ENCODE results near the gene MRPL19.
A peak's percentile ranks its signal among the peaks of the same experiment; 100 is the strongest.
"Not testable (repeated sequence)": the region's sequence is repeated elsewhere in the genome, so short reads cannot be mapped to it uniquely, and the experiment has no call there.

Gene MRPL19

GRCh38 chr2:75710220-75710576 lies 63.6 kb downstream of the MRPL19 start:
- H3K79me1 ChIP-seq (ENCODE audit: low read length), result peaks cover 8% of the 10 kb centered on the region
- H3K4ac ChIP-seq (ENCODE audit: low read depth, low read length), result no peak overlapping the region
- H3K14ac ChIP-seq (ENCODE audit: low read length), result peak overlapping the region; percentile 2
- DNase-seq, result no peak
- peak overlapping the region; percentile 62 for H3K4me2 ChIP-seq (ENCODE audit: low read length)
- no peaks in the 10 kb centered on the region for H3K36me3 ChIP-seq (ENCODE audit: control insufficient read depth in 1 of 2, insufficient read depth in 2 of 2, low read length in 2 of 2)
- peak overlapping the region; percentile 6 for H3K18ac ChIP-seq (ENCODE audit: low read length)
- H3K79me2 ChIP-seq (ENCODE audit: control insufficient read depth, insufficient read depth, low read length, poor library complexity), result no peaks in the 10 kb centered on the region
- H4K91ac ChIP-seq (ENCODE audit: low read depth, low read length), result peak overlapping the region; percentile 58
- peak overlapping the region; percentile 78 for H4K8ac ChIP-seq (ENCODE audit: low read depth, low read length)
- H3K27ac ChIP-seq (ENCODE audit: low read depth, low read length), result peak overlapping the region; percentile 76
- no peak overlapping the region for H4K12ac ChIP-seq (ENCODE audit: low read depth, low read length)
- no peaks in the 10 kb centered on the region for H3K27me3 ChIP-seq (ENCODE audit: insufficient read depth, low read length)
- no peak overlapping the region for H2BK12ac ChIP-seq (ENCODE audit: low read length)
- no peak overlapping the region for H3K23ac ChIP-seq (ENCODE audit: low read length)
- peak overlapping the region; percentile 75 for H3K4me3 ChIP-seq (ENCODE audit: low read depth, low read length)
- peak overlapping the region; percentile 75 for H3K9ac ChIP-seq (ENCODE audit: low read length)
- no peaks in the 10 kb centered on the region for H3K9me3 ChIP-seq (ENCODE audit: insufficient read depth, low read depth, low read length)
- H3K4me1 ChIP-seq (ENCODE audit: control insufficient read depth in 1 of 2, insufficient read depth in 2 of 2, low read length in 2 of 2), result no peaks in the 10 kb centered on the region
- H2BK120ac ChIP-seq (ENCODE audit: insufficient read depth, low read length, poor library complexity), result peak overlapping the region; percentile 53
- WGBS (ENCODE audit: extremely low coverage, insufficient coverage, insufficient read length), result no CpG with 5 or more reads among the region's 12 CpGs
- H2BK5ac ChIP-seq (ENCODE audit: low read depth, low read length, poor library complexity), result peak overlapping the region; percentile 42
- no peak overlapping the region for H2AK5ac ChIP-seq (ENCODE audit: low read length)
- H2AFZ ChIP-seq (ENCODE audit: insufficient read depth, low read length, poor library complexity), result peak overlapping the region; percentile 37

- peak within 1 kb of the TSS; percentile 76 for H3K27ac ChIP-seq (ENCODE audit: low read depth, low read length)
- H3K4me1 ChIP-seq (ENCODE audit: control insufficient read depth in 1 of 2, insufficient read depth in 2 of 2, low read length in 2 of 2), result no peaks in the 10 kb centered on the region
- H3K27me3 ChIP-seq (ENCODE audit: insufficient read depth, low read length), result no peaks in the 10 kb centered on the region
- H3K79me1 ChIP-seq (ENCODE audit: low read length), result peaks cover 8% of the 10 kb centered on the region
- H2BK5ac ChIP-seq (ENCODE audit: low read depth, low read length, poor library complexity), result peak within 1 kb of the TSS; percentile 42
- WGBS (ENCODE audit: extremely low coverage, insufficient coverage, insufficient read length), result no CpG with 5 or more reads among the region's 66 CpGs
- H3K79me2 ChIP-seq (ENCODE audit: control insufficient read depth, insufficient read depth, low read length, poor library complexity), result no peaks in the 10 kb centered on the region
- H3K4me2 ChIP-seq (ENCODE audit: low read length), result peak within 1 kb of the TSS; percentile 62
- peak within 1 kb of the TSS; percentile 53 for H2BK120ac ChIP-seq (ENCODE audit: insufficient read depth, low read length, poor library complexity)
- no peak within 1 kb of the TSS for H3K23ac ChIP-seq (ENCODE audit: low read length)
- H2BK12ac ChIP-seq (ENCODE audit: low read length), result no peak within 1 kb of the TSS
- peak within 1 kb of the TSS; percentile 30 for H3K14ac ChIP-seq (ENCODE audit: low read length)
- no peak within 1 kb of the TSS for H3K4ac ChIP-seq (ENCODE audit: low read depth, low read length)
- H3K36me3 ChIP-seq (ENCODE audit: control insufficient read depth in 1 of 2, insufficient read depth in 2 of 2, low read length in 2 of 2), result no peaks in the 10 kb centered on the region
- H4K91ac ChIP-seq (ENCODE audit: low read depth, low read length), result peak within 1 kb of the TSS; percentile 58
- H3K9me3 ChIP-seq (ENCODE audit: insufficient read depth, low read depth, low read length), result no peaks in the 10 kb centered on the region
- peak; percentile 80 to 88 for DNase-seq
- peak within 1 kb of the TSS; percentile 58 for H4K12ac ChIP-seq (ENCODE audit: low read depth, low read length)
- peak within 1 kb of the TSS; percentile 75 for H3K4me3 ChIP-seq (ENCODE audit: low read depth, low read length)
- H3K9ac ChIP-seq (ENCODE audit: low read length), result peak within 1 kb of the TSS; percentile 75
- peak within 1 kb of the TSS; percentile 6 for H3K18ac ChIP-seq (ENCODE audit: low read length)
- peak within 1 kb of the TSS; percentile 37 for H2AFZ ChIP-seq (ENCODE audit: insufficient read depth, low read length, poor library complexity)
- no peak within 1 kb of the TSS for H2AK5ac ChIP-seq (ENCODE audit: low read length)
- H4K8ac ChIP-seq (ENCODE audit: low read depth, low read length), result peak within 1 kb of the TSS; percentile 78
Measured at GRCh38 chr2:75710577-75711253, 64.1 kb downstream of the MRPL19 start, which contains the start of gene GCFC2. Gene GCFC2, minus strand, starts transcription at chr2:75710915. Its CDS starts 60 bp downstream, at chr2:75710855.

GRCh38 chr2:75711590-75711989 lies 65.0 kb downstream of the MRPL19 start:
- WGBS (ENCODE audit: extremely low coverage, insufficient coverage, insufficient read length), result no CpG with 5 or more reads among the region's 31 CpGs
- not testable (repeated sequence) for H4K91ac ChIP-seq (ENCODE audit: low read depth, low read length); H3K9ac ChIP-seq (ENCODE audit: low read length); H3K14ac ChIP-seq (ENCODE audit: low read length); H3K4me1 ChIP-seq (ENCODE audit: control insufficient read depth in 1 of 2, insufficient read depth in 2 of 2, low read length in 2 of 2); H2BK5ac ChIP-seq (ENCODE audit: low read depth, low read length, poor library complexity); H2BK12ac ChIP-seq (ENCODE audit: low read length); H2BK120ac ChIP-seq (ENCODE audit: insufficient read depth, low read length, poor library complexity); H3K23ac ChIP-seq (ENCODE audit: low read length); H3K9me3 ChIP-seq (ENCODE audit: insufficient read depth, low read depth, low read length); H3K79me1 ChIP-seq (ENCODE audit: low read length); H2AK5ac ChIP-seq (ENCODE audit: low read length); H3K4ac ChIP-seq (ENCODE audit: low read depth, low read length); H2AFZ ChIP-seq (ENCODE audit: insufficient read depth, low read length, poor library complexity); H3K36me3 ChIP-seq (ENCODE audit: control insufficient read depth in 1 of 2, insufficient read depth in 2 of 2, low read length in 2 of 2); H3K18ac ChIP-seq (ENCODE audit: low read length); H4K12ac ChIP-seq (ENCODE audit: low read depth, low read length); H3K27ac ChIP-seq (ENCODE audit: low read depth, low read length); H3K4me3 ChIP-seq (ENCODE audit: low read depth, low read length); DNase-seq; H3K79me2 ChIP-seq (ENCODE audit: control insufficient read depth, insufficient read depth, low read length, poor library complexity); H3K4me2 ChIP-seq (ENCODE audit: low read length); H3K27me3 ChIP-seq (ENCODE audit: insufficient read depth, low read length)
- peak overlapping the region; percentile 47 for H4K8ac ChIP-seq (ENCODE audit: low read depth, low read length)

GRCh38 chr2:75716406-75716805 lies 69.8 kb downstream of the MRPL19 start:
- Histone ChIP-seq H3K4me2 (ENCODE audit: low read length) (no peak overlapping the region), H3K4me3 (ENCODE audit: low read depth, low read length) (no peak overlapping the region), H3K27ac (ENCODE audit: low read depth, low read length) (no peak overlapping the region), H4K12ac (ENCODE audit: low read depth, low read length) (no peak overlapping the region), H2BK120ac (ENCODE audit: insufficient read depth, low read length, poor library complexity) (no peak overlapping the region), H2BK12ac (ENCODE audit: low read length) (no peak overlapping the region), H3K23ac (ENCODE audit: low read length) (no peak overlapping the region), H4K8ac (ENCODE audit: low read depth, low read length) (no peak overlapping the region), H2AK5ac (ENCODE audit: low read length) (no peak overlapping the region), H3K9ac (ENCODE audit: low read length) (no peak overlapping the region), H4K91ac (ENCODE audit: low read depth, low read length) (no peak overlapping the region), H3K79me1 (ENCODE audit: low read length) (no peaks in the 10 kb centered on the region), H3K18ac (ENCODE audit: low read length) (no peak overlapping the region), H3K9me3 (ENCODE audit: insufficient read depth, low read depth, low read length) (no peaks in the 10 kb centered on the region), H3K4ac (ENCODE audit: low read depth, low read length) (no peak overlapping the region), H2AFZ (ENCODE audit: insufficient read depth, low read length, poor library complexity) (no peak overlapping the region), H3K79me2 (ENCODE audit: control insufficient read depth, insufficient read depth, low read length, poor library complexity) (no peaks in the 10 kb centered on the region), H3K4me1 (ENCODE audit: control insufficient read depth in 1 of 2, insufficient read depth in 2 of 2, low read length in 2 of 2) (no peaks in the 10 kb centered on the region), H2BK5ac (ENCODE audit: low read depth, low read length, poor library complexity) (no peak overlapping the region), H3K36me3 (ENCODE audit: control insufficient read depth in 1 of 2, insufficient read depth in 2 of 2, low read length in 2 of 2) (no peaks in the 10 kb centered on the region), H3K27me3 (ENCODE audit: insufficient read depth, low read length) (no peaks in the 10 kb centered on the region), H3K14ac (ENCODE audit: low read length) (no peak overlapping the region)
- no peak for DNase-seq
- no CpG with 5 or more reads among the region's 3 CpGs for WGBS (ENCODE audit: extremely low coverage, insufficient coverage, insufficient read length)

Measured in trophoblast cell (in vitro differentiated cells and primary cell).